Urinary bladder (tissue), 4 donors: Measurements from ENCODE around the gene TMEM259. TPM values are rescaled to one million over a fixed set of nuclear protein-coding genes. Genes with fewer than 3 reads are reported as not detected.

ENCODE experiments used
- DNase-seq: peaks from one replicate; pipeline ENCODE4 v3.0.0-alpha.2; 2015; ENCODE audit errors: extremely low spot score
- H3K27ac ChIP-seq: one replicate; pipeline ENCODE4 v1.5.1; 2013; ENCODE audit warnings: low read depth, mild to moderate bottlenecking, moderate library complexity
- H3K36me3 ChIP-seq: one replicate; pipeline ENCODE4 v1.6.1; 2013; ENCODE audit warnings: mild to moderate bottlenecking, moderate library complexity; ENCODE audit not compliant: insufficient read depth
- H3K4me1 ChIP-seq: one replicate; pipeline ENCODE4 v1.6.1; 2013; ENCODE audit warnings: mild to moderate bottlenecking, moderate library complexity; ENCODE audit not compliant: insufficient read depth
- H3K4me3 ChIP-seq: one replicate; pipeline ENCODE4 v1.5.1; 2013; ENCODE audit warnings: low read depth, low read length
- WGBS: extraction: QIAGEN DNeasy Blood & Tissue Kit; methylation state at CpG from one replicate; pipeline ENCODE4 v1.1.7; 2013; 5-methylcytosine and 5-hydroxymethylcytosine counted together
- polyA plus RNA-seq: library from polyadenylated mRNA; stranded (reverse); fragments of 200-250 nt; gene quantifications from one replicate; pipeline ENCODE4 v1.2.3, GENCODE V29; 2013
- total RNA-seq: library from RNA; depleted of rRNA; stranded (reverse); fragments of >200 nt; gene quantifications from one replicate; pipeline ENCODE4 v1.2.3, GENCODE V29; 2014
- donor health status: healthy with polysubstance abuse.
- donor health status: healthy.

Gene TMEM259
- total and polyA plus RNA-seq, 2 donors, result 34.5 to 159 TPM

DNA sequence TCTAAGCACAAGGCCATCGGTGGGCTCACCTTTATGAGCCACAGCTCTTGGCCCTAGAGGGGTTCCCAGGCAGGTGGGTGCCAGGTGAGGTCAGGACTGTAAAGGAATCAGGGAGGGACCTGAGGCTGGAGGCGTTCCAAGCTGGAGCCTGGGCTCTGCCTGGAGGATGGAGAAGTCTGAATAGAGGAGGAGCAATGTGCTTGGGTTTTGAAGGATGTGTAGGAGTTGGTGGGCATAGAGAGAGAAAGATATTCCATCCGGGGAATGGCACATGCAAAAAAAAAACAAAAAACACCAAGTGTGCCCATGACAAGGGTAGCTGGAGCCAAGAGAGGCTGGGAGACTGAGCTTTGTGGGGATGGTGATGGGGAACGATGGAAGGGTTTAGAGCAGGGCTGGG lies 18.3 kb downstream of the TMEM259 start:
- 80% methylated on average over 4 of the region's 4 CpGs for WGBS
- Histone ChIP-seq H3K27ac (no peak overlapping the region), H3K4me1 (no peaks in the 10 kb centered on the region), H3K36me3 (no peaks in the 10 kb centered on the region), H3K4me3 (no peak overlapping the region)
- no peak for DNase-seq

DNA sequence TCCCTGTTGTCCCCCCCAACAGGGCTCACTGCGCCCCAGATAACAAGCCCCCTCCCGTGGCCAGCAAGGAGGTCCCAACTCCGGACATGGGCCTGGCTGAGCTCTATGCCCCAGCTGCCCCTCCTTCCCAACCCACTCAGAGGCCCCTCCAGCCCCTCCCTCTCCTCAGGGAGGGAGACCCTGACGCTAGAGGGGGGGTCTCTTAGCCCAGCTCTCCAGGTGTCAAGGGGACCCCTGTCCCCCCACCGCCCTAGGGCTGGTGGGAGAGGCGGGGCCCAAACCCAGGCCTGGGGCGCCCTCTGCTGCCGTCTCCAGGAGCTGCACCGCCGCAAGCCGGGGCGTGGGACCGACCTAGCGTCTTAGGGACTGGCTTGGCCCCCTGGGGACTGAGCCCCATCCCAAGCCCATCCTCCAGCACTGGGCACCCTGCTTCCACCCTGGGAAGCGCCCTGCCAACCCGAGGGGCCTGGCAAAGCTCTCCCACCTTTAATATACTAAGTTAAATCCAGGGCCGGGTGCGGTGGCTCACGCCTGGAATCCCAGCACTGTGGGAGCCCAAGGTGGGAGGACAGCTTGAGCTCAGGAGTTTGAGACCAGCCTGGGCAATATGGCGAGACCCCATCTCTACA lies 19.3 kb downstream of the TMEM259 start:
- Histone ChIP-seq H3K4me3 (no peak overlapping the region), H3K4me1 (no peaks in the 10 kb centered on the region), H3K27ac (no peak overlapping the region), H3K36me3 (no peaks in the 10 kb centered on the region)
- WGBS, result 11% methylated on average over 20 of the region's 20 CpGs
- DNase-seq, result no peak

DNA sequence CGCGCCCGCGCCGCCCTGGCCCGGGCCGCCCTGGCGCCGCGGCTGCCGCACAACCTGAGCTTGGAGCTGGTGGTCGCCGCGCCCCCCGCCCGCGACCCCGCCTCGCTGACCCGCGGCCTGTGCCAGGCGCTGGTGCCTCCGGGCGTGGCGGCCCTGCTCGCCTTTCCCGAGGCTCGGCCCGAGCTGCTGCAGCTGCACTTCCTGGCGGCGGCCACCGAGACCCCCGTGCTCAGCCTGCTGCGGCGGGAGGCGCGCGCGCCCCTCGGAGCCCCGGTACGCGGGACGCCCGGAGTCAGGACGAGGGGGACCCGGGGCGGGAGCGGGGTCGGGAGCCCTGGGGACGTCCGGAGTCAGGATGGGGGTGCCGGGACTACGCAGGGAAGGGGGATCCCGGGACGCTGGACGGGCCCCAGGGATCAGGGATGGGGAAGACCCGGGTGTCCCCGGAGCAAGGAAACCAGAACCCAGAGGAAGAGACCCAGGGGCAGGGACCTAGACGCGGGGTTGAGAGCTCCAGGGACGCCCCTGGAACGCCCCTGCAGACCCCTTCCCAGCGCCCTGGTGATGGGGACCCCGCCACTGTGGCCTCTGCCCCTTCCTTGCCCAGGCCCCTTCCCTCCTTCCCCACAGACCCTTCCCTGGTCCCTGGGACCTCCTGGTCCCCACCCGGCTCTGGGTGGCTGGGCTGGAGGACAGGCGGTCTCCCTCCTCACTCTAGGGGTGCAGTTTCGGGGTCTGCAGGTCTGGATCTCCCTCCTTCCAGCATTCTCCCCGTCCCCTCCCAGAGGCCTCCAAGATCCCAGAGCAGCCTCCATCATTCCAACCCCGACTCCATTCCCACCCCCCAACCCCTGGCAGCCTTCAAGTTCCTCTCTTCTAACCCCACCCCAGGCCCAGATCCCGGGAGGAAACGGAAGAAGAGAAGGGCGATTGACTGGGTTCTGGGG lies 20.1 kb downstream of the TMEM259 start:
- Histone ChIP-seq H3K4me1 (no peaks in the 10 kb centered on the region), H3K36me3 (no peaks in the 10 kb centered on the region), H3K4me3 (peak overlapping the region; percentile 4), H3K27ac (no peak overlapping the region)
- WGBS, result 4% methylated on average over 73 of the region's 73 CpGs
- DNase-seq, result no peak

DNA sequence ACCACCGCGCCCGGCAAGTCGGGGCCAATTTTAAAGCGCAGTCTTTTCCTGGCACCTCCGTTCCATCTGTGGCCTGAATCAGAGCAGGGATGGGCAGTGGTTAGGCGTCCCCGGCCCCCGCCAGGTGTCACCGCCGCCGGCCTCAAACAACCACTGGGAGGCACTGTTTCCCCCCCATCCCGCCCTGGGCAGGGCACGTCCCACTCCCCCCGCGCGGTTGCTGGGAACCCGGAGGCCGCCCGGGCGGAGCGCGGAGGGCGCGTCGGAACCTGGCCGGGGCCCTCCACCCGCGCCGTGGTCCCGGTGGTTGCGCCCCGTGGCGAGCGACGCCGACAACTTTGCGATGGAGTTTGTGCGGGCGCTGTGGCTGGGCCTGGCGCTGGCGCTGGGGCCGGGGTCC lies 20.8 kb downstream of the TMEM259 start, which contains the start of gene GRIN3B:
Gene GRIN3B, plus strand, starts transcription at position 325 of the 400 bp plus-strand sequence. Its CDS starts 19 bp downstream, at position 344.
- no peaks in the 10 kb centered on the region for H3K36me3 ChIP-seq
- H3K27ac ChIP-seq, result no peak within 1 kb of the TSS
- 2% methylated on average over 43 of the region's 43 CpGs for WGBS
- DNase-seq, result no peak
- no peaks in the 10 kb centered on the region for H3K4me1 ChIP-seq
- H3K4me3 ChIP-seq, result peak within 1 kb of the TSS; percentile 4

DNA sequence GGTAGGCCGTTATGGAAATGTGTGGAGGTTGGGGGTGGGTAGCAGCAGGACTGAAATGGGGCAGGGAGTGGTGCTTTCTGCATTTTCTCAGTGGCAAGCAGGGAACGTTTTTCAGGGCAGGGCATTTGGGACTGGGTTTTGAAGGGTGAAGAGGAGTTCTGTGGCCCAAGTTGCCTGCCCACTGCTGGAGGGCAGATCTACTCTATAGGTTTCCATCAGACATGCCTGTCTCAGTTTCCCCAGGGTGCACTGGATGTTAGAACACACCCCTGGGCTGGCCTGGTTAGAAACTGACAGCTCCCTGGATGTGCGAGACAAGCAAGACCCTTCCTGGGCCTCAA lies 21.6 kb downstream of the TMEM259 start:
- no peaks in the 10 kb centered on the region for H3K36me3 ChIP-seq
- H3K4me3 ChIP-seq, result no peak overlapping the region
- no peaks in the 10 kb centered on the region for H3K4me1 ChIP-seq
- no peak overlapping the region for H3K27ac ChIP-seq
- no peak for DNase-seq
- WGBS, result 65% methylated on average over 3 of the region's 3 CpGs

DNA sequence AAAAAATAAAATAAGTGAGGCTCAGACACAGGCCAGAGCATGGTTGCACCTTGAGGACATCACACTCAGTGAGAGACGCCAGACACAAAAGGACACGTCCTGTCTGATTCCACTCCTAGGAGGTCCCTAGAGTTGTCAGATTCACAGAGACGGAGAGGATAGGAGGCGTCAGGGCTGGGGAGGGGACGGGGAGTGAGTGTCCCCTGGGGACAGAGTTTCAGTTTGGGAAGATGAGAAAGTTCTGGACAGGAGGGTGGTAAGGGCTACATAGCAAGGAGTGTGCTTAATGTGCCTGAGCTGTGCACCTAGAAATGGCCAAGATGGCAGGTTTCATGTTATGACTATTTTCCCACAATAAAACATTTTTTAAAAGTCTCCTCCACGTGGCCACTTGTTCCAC lies 22.9 kb downstream of the TMEM259 start:
- no peak overlapping the region for H3K4me3 ChIP-seq
- no peaks in the 10 kb centered on the region for H3K4me1 ChIP-seq
- DNase-seq, result no peak
- no peak overlapping the region for H3K27ac ChIP-seq
- H3K36me3 ChIP-seq, result no peaks in the 10 kb centered on the region
- 40% methylated on average over 6 of the region's 6 CpGs for WGBS

DNA sequence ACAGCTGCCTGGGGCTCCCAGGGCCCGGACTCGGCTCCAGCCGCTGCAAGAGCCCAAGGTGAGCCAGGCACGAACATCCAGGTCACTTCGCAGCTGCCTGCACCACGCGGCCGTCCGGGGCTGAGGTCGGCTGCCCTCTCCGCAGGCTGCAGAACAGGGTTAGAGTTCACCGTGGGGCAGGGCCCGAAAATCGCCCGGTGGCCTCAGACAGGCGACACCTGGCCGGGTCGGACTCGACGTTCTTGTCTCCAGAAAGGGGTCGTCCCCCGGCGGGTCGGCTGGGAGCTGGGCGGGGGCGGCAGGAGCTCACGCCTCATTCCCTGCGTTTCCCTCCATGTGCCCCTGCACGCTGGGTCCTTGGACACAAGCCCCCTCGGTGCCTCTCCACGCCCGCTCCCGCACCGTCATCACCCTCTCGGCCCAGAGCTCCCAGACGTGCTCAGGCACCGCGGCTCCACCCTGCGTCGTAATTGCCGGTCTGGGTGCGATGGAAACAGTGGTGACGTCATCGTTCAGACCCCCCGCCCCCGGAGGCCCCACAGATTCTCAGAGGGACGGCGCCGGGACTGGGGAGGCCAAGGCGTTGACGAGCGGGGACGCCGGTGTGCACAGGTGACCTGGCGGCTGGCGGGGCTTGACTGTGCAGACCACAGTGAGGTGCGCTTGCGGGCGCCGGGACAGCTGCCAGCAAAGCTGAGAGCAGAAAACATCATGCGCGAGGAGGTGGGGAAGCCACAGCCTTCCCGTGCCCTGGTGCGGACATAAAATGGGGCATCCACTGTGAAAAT lies 24.7 kb downstream of the TMEM259 start:
- H3K4me3 ChIP-seq, result no peak overlapping the region
- 12% methylated on average over 64 of the region's 64 CpGs for WGBS
- H3K27ac ChIP-seq, result no peak overlapping the region
- H3K4me1 ChIP-seq, result no peaks in the 10 kb centered on the region
- no peaks in the 10 kb centered on the region for H3K36me3 ChIP-seq
- peak; percentile 35 for DNase-seq

DNA sequence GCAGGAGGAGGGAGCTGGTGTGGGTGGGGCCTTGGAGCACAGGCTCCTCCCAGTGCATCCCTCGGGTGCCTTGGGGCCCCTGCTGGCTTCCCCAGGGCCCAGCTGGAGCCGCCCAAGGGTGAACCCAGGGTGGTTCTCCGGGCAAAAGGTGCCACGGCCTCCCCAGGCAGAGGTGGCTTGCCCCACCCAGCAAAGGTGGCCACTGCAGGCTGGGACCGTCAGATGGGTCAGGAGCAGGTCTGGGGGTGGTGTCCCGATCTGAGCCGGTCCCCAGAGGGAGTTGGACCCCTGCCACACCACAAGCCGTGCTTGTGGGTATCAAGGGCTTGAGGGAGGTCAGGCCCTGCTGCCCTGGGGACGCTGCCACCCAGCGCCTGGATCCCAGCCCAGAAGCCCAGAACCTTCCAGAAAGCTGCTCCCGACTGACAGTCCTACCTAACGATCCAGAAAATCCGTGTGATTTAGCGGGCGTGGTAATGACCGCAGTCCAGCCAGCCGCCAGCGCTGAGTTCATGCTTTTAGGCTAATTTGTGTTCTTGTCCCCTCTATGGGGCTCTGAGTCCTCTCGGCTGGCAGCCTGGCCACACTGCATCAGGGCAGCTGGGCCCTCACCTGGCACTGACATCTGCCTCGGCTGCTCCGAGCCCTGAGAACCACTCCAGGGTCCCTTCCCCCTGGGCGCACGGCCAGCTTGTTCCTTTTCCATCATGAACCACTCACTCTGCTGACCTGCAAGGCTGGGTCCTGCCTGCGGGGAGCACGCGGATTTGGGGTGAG lies 25.7 kb downstream of the TMEM259 start:
- Histone ChIP-seq H3K4me3 (no peak overlapping the region), H3K27ac (no peak overlapping the region), H3K36me3 (peaks cover 2% of the 10 kb centered on the region), H3K4me1 (no peaks in the 10 kb centered on the region)
- WGBS, result 78% methylated on average over 26 of the region's 26 CpGs
- DNase-seq, result no peak

DNA sequence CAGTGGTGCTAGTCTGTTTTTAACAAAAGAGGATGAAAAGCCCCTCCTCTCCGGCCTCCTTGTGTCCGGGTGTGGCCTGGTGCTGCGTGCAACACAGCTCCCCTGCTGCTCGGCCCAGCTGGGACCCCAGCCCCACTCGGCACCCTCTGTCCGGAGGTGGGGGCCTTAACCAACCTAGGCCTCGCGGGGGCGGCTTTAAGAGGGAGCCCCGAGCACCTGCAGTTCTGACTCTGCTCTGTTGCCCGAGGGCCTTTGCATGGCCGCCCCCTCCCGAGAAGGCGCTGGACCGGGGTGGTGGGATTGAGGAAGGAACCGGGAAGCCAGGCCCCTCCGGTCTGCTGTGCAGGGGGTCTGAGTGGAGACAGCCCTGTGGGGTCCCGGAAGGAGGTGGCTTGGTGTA lies 26.4 kb downstream of the TMEM259 start:
- 93% methylated on average over 18 of the region's 18 CpGs for WGBS
- no peaks in the 10 kb centered on the region for H3K4me1 ChIP-seq
- peaks cover 2% of the 10 kb centered on the region for H3K36me3 ChIP-seq
- no peak for DNase-seq
- no peak overlapping the region for H3K27ac ChIP-seq
- no peak overlapping the region for H3K4me3 ChIP-seq

DNA sequence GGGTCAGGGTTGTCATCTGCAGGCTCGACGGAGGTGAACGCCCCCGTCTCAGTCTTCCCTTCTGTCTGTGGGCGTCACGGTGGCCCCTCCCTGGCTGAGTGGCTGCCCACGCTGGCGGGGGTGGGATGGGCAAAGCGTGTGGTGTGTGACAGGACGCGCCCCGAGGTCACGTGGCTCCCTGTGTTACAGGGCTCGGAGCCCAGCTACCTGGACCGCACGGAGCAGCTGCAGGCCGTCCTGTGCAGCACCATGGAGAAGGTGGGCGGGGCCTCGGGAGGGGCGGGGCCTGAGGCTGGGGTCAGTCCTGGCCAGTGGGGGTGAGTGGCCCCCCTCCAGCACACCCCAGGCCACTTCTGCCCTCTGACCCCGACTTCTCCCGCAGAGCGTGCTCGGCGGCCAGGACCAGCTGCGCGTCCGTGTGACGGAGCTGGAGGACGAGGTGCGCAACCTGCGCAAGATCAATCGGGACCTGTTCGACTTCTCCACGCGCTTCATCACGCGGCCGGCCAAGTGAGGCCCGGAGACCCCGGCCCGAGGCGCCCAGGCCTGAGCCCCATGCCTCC lies 27.0 kb downstream of the TMEM259 start:
- 88% methylated on average over 43 of the region's 43 CpGs for WGBS

DNA sequence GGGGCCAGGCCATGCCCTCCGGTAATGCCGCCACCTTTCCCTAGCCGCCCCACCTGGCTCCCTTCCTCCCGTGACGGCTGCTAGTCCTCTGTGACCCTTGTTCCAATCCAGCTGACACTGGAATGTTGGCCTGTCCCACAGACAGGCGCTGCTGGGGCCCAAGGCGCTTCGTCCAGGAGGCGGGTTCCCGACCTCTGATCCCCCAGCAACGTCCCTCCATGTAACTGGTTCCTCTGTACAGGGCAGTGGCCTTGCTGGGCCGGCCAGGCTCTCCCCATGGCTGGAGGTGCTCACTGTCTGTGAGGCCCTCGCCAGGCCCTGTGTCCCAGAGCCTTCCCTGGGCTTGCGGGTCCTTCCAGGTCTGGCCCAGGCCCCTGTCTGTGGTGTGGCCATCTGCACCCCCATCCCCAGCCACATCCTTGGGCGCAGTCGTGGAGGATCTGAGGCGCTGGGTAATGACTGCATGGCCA lies 27.5 kb downstream of the TMEM259 start:
- H3K27ac ChIP-seq, result no peak overlapping the region
- DNase-seq, result no peak
- 89% methylated on average over 17 of the region's 17 CpGs for WGBS
- H3K4me1 ChIP-seq, result no peaks in the 10 kb centered on the region
- peaks cover 2% of the 10 kb centered on the region for H3K36me3 ChIP-seq
- H3K4me3 ChIP-seq, result no peak overlapping the region

More for the DNA sequence above, 27.0 kb downstream of the TMEM259 start:
- Histone ChIP-seq H3K4me1 (no peaks in the 10 kb centered on the region), H3K27ac (no peak overlapping the region), H3K4me3 (no peak overlapping the region), H3K36me3 (peaks cover 2% of the 10 kb centered on the region)
- no peak for DNase-seq

DNA sequence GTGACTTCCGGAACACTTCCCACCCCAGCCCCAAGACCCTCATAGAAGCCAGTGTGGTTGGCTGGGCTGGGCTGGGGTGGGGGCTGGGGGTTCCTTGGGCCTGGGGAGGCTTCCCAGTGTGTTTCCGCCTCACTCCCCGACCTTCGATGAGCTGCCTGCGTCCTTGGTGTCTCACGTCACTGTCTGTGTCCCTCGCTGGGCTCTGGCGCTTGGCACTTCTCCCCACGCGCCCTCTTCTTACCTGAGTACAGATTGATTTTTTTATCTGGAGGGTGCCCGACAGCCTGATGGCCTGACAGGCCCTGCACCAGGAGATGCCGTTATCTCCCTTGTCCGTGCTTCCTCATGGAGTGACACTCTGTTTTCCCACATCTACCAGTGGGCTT lies 28.3 kb downstream of the TMEM259 start:
- Histone ChIP-seq H3K36me3 (peaks cover 2% of the 10 kb centered on the region), H3K27ac (no peak overlapping the region), H3K4me1 (no peaks in the 10 kb centered on the region), H3K4me3 (no peak overlapping the region)
- 93% methylated on average over 13 of the region's 13 CpGs for WGBS
- no peak for DNase-seq
